GM18502 (cell line): ENCODE results near the gene NANOGP8.
"Not testable (repeated sequence)": the region's sequence is repeated elsewhere in the genome, so short reads cannot be mapped to it uniquely, and the experiment has no call there.

Experiments
- ATAC-seq: cut with Tn5 transposase; IDR thresholded peaks from one replicate; pipeline ENCODE4 v1.9.1; 2021; ENCODE audit warnings: mild to moderate bottlenecking; ENCODE audit not compliant: unreplicated experiment, poor library complexity

NANOGP8 gene, protein sequence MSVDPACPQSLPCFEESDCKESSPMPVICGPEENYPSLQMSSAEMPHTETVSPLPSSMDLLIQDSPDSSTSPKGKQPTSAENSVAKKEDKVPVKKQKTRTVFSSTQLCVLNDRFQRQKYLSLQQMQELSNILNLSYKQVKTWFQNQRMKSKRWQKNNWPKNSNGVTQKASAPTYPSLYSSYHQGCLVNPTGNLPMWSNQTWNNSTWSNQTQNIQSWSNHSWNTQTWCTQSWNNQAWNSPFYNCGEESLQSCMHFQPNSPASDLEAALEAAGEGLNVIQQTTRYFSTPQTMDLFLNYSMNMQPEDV

DNA sequence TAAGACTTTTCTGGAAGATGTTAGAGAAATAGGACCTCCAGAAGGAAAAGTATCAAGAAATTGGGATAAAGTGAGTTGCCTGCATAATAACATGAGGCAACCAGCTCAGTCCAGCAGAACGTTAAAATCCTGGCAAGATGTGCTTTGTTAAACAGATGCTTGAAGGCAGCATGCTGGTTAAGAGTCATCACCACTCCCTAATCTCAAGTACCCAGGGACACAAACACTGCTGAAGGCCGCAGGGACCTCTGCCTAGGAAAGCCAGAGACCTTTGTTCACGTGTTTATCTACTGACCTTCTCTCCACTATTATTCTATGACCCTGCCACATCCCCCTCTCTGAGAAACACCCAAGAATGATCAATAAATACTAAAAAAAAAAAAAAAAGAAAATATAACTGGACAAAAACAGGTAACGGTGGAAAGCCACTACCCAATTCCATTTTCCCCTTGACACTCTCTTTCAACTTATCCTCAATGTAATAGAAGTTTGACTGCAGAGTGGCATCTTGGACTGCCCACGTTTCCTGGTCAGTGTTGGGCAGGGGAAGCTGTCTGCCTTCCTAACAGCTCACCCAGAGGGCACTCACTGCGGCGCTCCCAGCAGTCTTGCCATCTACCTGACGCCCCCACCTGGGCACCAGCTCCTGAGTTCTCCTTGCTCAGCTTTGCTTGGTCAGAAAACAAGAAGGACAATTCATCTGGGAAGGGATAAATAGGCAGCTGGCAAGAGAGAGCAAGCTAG is at the start of gene NANOGP8:
NANOGP8 (minus strand) TSS at position 120 of the 744 bp plus-strand sequence. CDS start 185 bp downstream, outside the sequence.
- not testable (repeated sequence) for ATAC-seq

DNA sequence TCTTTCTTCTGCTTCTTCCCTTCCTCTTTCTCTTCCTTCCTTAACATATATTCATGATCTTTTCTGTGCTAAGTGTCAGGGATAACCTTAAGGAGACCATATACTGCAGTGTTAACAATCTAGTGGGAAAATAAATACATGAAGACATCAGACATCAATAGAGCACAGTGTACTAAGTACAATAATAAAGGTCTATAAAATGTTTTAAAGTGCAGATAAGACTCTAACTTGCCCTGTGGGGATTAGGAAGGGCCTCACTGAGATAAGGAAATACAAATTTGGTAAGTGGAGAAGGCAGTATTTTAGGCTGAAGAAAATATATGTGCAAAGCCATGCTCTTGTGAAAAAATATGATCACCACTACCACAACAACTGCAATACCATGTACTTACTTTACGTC is 49.2 kb upstream of the NANOGP8 start:
- no peak for ATAC-seq

DNA sequence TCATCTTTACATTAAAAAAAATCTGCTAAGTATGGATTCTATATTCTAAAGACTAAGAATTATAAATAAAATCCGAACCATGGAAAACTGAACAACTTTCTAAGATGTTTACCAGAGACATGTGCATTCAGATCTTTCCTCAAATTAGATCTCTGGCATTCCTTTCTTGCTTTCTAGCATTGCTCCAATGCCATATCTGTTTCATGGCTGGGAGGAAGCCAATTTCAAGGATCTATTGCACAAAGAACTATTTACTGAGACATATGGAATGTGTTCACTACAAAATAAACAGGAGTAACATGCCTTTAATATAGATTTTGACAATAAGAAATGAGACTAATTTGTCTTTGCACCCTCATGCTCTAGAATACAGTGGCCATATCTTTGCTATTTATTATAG is 45.1 kb upstream of the NANOGP8 start:
- no peak for ATAC-seq

DNA sequence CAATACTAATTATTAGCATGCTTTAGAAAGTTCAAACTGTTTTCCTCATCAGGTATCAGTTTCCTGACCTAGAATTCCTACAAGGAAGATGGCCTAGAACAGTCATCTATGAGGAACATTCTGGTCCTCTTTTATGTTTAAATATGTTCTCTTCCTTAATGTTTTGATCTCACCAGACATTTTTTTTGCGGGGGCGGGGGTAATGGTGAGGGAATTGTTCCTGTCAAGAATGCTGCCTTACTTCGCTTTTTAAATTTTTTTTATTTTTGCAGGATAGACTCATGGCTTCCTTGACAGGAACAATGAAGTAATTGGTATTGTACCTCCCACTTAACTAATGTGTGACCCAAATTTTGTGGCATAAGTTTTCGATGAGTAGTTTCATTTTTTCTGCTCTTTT is 44.3 kb upstream of the NANOGP8 start:
- ATAC-seq = no peak

DNA sequence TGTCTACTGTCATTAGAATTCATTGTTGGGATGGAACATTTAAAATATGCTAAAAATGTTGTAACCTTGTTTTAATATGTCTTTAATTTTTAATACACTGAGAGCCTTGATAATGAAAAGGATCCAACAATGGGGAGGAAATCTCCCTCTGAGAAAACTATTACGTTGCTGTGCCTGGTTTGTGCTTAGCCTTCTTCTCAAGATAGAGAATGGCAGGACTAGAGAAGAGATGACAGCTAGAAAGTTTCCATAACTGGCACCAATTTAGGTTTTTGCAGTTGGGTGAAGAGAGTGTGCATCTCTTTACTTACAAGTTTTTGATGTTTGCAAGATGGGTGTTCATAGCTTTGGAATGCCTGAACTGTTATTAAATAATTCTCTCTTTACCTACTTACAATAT is 42.6 kb upstream of the NANOGP8 start:
- no peak for ATAC-seq

DNA sequence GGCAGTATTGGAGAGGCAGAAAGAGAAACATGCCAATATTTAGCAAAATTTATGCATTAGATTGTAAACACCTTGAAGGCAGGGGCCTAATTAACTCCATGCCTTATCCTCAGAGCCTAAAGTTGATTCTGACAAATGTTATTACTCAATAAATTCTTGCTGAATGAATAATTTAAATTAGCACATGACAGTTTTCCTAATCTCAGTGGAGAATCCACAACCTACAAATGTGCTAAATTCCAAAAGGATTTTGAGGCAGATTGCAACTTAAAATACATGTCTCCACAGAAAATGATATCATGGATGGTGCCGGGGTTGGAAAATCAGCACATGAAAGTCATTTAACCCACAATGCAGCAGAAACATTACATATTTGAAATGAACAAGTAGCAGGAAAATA is 41.1 kb upstream of the NANOGP8 start:
- ATAC-seq = no peak

DNA sequence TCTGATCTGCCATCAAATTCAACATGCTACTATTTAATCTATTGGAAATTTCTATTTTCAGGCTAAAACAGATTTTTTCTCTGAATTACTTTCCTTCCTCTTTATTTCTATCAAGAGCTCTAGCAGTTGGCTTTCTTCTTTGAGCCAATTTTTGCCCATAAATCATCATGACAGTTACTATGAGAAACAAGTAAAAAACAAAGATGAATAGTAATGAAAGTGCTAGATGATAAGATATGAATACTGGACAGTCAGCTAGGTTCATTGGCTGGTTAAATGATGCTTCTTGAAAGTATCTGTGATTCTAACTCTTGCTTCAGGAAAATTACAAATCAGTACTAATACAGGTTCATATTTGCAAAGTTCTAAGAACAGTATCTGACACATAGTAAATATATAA is 38.6 kb upstream of the NANOGP8 start:
- ATAC-seq = no peak

DNA sequence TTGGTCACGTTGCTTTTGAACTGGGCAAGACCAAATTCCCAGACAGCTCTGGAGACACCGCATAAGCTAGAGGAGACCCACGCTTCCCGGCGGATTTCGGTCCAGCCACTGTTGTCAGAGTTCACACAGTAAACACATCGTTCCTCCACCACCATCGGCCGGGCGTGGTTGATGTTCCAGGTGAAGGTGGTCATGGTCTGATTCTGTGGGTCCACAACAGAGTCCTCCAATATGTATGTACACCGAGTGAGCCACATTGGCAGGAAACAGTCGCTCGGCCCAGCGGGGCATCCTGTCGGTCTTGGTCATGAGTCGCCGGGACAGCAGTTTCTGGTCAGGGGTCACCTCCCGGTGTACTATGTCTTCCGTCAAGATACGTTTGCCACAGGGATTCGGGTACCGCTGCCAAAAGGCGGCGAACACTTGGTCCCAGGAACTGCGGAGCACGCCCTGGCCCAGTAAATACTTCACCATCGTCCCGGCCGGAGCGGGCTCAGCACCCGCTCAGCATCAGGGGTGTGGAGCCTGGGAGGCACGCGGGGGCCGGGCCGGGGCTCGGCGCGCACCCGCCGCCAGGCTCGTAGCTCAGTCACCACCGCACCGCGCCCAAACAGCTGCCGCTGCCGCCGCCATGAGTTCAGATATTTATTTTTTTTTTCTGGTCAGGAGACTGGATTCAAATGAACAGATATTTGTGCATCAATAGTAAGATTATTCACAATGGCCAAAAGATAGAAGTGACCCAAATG is 36.7 kb upstream of the NANOGP8 start:
- ATAC-seq = no peak

DNA sequence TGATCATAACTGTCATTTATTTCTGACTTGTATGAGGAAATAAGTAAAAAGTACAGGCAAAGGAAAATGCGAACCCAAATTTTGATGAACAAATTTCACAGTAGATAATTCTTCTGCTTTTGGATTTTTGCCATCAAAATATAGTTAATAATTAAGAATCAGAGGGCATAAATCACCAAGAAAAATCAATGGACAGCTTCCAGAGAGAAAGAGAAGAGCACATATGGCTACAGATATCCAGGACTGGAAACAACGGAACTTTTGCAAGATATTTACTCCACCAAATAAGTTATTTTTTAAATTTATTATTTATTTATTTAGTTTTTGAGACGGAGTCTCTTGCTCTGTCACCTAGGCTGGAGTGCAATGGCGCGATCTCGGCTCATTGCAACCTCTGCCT is 35.1 kb upstream of the NANOGP8 start:
- ATAC-seq = no peak

DNA sequence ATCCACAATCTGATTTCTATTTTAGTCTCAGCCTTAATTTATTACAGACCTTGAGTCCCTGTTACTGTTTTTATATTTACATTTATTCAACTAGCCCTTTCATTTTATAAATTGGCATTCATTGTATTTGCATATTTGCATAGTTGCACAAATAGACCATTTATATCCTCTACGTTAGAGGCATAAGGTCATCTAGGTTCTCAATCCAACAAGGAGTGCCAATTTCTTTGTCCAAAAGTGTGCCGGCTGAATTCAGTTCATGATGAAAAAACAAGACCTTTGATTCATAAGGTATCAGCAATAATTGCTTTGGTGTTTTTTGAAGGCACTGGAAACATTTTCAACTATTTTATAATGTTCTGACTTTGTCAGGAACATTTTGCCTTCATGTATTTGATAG is 33.9 kb upstream of the NANOGP8 start:
- ATAC-seq = no peak

DNA sequence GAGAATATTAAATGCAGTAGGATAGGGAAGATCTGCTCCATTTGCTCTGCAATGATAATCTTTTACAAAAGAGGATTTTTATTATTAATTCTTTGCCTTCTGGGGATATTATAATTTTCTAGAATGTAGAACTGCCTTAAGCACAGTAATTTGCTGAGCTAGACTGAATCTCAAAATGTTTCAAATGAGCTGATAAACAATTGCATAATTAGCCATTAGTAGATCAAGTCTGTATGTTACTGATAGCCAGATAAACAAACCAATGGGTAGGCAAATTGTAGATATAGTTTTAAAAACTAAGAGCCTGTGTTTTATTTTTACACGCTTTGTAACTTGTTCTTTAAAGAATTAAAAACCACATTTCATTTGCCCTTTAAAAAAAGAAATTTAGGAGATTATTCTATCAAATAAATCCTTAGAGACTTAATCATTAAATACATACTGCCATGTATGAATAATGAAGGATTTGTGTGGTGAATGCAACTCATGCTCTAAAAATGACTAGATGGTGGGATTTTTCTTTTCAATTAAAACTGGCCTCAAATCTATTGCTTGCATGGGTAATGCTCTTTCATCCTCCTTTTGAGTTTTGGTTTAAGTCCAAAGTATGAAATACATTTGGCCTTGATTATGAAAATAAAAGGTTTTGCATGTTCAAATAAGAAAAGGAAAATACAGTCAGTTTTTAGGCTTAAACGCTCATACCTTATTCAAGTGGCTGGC is 32.6 kb upstream of the NANOGP8 start:
- no peak for ATAC-seq

DNA sequence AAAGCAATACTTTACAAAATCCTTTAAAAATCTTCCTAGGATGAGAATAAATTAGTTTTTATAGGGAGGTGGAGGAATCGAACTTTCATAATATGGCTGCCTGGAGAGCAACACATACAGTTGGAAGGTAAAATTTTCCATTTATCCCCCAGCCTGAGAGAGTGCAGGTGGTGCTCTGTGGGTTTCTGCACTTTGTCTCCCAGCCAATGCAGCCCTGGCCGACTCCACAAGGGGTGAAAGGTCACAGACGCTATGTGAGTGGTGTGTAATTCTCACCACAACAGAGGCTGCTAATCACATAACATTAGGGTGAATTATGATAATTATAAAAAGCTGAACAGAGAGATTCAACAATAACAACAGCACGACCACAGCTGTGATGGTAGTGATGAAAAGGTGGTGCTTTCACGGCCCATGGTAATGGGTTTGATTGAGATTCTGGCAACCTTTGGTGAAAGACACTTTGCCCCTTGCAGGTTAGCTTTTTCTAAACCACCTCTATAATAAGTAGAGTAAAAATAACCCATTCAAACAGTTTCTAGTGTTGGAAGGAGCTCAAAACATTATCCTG is 30.1 kb upstream of the NANOGP8 start:
- no peak for ATAC-seq

DNA sequence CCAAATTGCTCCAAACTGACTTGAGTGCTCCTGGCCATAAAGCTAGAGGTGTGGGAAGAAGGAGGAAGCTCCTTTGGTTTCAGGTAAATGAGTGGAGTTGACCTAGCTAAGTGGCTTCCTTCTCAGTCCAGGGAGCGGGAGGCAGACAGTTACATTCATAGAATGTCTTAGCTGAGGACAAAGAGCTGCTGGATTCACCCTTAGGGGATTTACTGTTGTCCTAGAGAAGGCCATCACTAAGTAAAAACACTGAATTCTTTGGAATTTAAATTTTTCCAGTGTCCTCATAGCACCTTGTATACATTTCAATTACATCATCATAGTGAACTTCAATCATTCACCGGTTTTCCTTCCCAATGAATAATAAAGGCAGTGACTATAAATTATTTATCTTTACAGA is 27.3 kb upstream of the NANOGP8 start:
- ATAC-seq = no peak

DNA sequence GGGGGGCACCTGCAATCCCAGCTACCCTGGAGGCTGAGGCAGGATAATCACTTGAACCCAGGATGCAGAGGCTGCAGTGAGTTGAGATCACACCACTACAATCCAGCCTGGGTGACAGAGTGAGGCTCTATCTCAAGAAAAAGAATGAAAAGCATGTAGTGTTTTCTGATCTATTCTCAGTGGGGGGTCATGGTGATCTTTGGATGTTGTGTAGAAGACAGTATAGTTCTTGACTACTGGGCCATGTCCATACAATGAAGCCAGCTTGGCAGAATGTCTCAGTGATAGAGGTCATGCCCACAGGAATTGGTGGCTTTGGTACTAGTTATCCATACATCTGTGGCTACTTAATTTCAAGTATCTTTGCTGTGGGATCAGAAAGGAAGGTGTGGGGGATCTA is 26.8 kb upstream of the NANOGP8 start:
- ATAC-seq = no peak

DNA sequence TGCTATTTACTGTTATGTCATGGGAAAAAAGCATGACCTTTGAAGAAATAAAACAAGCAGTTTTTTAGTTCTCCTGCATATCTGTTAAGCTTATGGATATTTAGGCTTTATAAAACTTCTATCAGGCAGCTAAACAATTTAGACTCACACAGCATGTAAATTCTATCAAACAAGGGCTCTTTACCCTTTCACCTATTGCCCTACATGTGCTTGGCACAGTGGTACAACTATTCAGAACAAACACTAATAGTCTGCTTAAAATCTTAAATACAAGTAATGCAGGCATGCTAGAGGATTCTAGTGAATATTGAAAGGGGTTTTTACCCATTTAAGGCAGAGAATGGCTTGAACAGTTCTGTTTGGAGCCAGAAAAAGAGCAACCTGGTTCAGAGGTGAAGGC is 23.4 kb upstream of the NANOGP8 start:
- ATAC-seq = no peak

DNA sequence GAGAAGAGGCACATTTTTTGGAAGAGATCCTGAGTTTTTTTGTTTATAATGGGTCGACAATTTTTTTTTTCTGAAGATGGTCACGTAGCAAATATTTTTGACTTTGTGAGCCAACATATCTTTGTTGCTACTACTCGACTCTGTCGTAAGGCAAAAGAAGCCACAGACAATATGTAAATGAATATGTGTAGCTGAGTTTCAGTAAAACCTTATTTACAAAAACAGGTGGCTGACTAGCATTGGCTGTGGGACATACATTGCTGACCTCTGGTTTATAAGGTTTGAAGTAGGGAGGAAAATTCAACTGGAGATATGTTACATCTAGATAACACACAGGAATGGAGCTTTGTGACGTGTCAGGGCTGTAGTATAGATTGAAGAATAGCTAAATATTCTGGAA is 22.5 kb upstream of the NANOGP8 start:
- ATAC-seq = no peak

DNA sequence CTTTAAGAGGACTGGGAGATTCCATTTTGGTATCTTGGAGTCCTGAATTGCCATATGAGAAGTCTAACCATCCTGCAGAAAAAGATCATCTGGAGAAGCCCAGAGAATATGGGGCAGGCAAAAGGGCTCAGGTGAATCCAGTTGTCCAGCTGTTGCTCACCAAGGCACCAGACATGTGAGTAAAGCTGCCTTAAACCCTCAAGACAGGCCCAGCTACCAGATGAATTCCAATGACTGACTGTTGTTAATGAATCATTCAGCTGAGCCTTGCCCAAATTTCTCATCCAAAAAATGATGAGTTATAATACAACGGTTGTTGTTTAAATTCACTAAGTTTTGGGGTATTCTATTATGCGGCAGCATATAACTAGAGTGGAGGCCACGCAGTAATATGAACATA is 22.0 kb upstream of the NANOGP8 start:
- no peak for ATAC-seq

DNA sequence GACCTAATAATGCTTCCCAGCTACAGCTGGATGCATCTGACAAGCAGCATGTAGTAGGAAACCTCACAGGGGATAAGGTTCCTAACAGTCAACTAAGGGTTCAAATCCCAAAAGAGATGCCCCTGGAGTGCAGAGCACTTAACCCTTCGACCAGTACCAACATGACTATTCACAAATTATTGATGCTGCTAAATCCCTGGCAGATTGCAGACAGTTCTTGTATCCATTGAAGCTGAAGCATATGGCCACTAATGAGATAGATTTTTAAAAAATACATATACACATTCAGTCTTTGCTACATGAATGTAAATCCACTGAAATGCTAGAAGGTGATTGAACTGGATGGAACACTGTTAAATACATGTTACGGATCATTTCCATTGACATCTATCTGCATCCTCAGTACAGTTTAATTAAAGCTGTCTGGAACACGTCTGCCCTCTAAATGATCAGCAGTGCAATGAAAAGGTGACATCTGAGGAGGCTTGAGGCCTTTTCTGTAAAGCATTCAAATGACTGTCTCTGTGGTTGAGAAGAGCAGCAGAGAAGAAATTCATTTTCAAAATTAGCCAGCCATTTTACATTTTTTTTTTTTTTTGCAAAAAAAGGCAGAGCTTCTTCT is 19.5 kb upstream of the NANOGP8 start:
- peak; percentile 47 for ATAC-seq

DNA sequence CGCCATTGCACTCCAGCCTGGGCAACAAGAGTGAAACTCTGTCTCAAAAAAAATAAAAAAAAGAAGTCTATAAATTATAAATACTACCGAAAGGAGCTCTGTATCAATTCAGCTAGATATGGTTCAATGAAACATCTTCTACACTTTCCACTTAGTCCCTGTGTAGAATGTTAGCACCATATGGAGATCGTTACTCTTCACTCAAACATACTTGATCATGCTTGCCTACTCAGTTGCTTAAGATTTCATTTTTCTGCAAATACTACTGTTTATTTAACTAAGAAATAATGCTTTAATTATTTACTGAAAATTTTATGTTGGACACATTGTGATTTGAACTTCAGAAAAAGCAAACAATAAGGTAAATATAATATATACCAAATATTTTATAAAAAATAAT is 17.1 kb upstream of the NANOGP8 start:
- ATAC-seq = no peak

DNA sequence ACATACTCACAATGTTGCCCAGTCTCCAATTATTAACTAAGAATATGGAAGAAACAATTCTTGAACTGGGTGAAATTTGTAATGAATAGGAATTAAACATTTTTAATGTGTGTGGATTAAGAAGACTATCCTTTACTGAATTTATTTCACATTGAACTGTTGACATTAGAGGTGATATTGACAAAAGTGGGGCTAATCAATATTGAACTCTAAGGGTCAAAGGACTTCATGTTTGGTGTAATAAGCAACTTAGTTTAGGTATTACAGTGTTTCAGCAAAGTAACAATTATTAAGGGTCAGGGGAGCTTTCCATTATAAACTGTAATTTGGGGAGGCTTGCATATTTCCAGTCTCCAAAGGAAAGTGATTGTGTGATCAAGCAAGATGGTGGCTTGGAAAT is 16.2 kb upstream of the NANOGP8 start:
- no peak for ATAC-seq
